ENCODE results near the gene KLHL13.

DNA sequence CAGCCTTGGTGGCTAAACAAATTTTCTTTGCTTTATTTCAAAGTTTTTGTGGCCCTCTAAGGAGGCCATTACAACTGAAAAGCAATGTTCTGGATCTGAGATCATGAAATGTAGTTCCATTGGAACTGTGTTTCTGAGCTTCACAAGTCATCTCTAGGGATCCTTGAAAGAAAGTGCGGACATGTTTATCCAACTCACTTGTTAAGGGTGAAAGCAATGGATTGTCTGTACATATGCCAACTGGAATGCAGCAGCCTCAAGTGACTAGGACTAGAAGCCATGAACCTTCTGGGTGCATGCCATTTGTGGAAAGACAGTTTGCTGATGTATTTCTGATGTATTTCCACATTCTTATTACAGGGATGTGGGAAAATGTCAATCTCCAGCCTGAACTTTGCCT lies 36.7 kb upstream of the KLHL13 start:
- no peak for TF ChIP-seq POLR2A (IDR thresholded peaks at IDR 0.05)
- no peak for TF ChIP-seq POLR2AphosphoS5 (IDR thresholded peaks at IDR 0.05)
- no peak for TF ChIP-seq CTCF (IDR thresholded peaks at IDR 0.05)
- TF ChIP-seq EP300 (IDR thresholded peaks at IDR 0.05), result no peak

Measured in gastroesophageal sphincter (tissue), 3 donors.